ENCODE measurements around the gene HUWE1.

- TF ChIP-seq CTCF (IDR thresholded peaks at IDR 0.05) (no peak), EZH2 (IDR thresholded peaks at IDR 0.05; ENCODE audit: borderline replicate concordance, insufficient read depth, low read depth, low read length, poor library complexity, severe bottlenecking) (no peak)
Observed at GRCh38 chrX:53660004-53660403, 26.5 kb downstream of the HUWE1 start.
